ENCODE results near the gene OR2T27. TPM values are rescaled to one million over a fixed set of nuclear protein-coding genes. Genes with fewer than 3 reads are reported as not detected.

OR2T27 gene
- total RNA-seq, 1 donor from 2014 or later: not detected

DNA sequence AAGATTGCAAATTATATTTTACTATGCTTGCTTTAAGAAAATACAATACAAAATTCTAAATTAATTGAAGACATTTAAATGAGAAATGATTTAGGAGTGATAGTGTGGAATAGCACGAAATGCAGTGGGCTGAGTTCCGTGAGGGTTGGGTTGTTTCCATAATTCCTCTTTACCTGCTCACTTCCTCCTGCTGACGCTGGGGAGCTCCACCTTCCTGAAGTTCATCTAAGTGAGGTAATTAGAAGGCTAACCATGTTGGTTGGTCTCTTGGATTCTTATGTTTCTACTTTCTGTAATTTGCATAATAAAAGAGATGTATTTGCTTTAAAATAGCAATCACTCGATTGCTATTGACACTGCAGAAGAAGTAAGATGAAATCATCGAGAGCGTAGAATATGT lies 42.6 kb upstream of the OR2T27 start:
- Mint-ChIP-seq H3K9me3 (ENCODE audit: unreplicated experiment) (peaks cover 37% of the 10 kb centered on the region), H3K4me1 (ENCODE audit: unreplicated experiment) (no peaks in the 10 kb centered on the region), H3K27me3 (ENCODE audit: unreplicated experiment) (peaks cover 8% of the 10 kb centered on the region), H3K27ac (ENCODE audit: unreplicated experiment) (no peak overlapping the region), H3K4me3 (ENCODE audit: unreplicated experiment) (no peak overlapping the region), H3K36me3 (ENCODE audit: low read depth, unreplicated experiment) (peaks cover 12% of the 10 kb centered on the region)
- TF ChIP-seq CTCF (IDR thresholded peaks at IDR 0.05; ENCODE audit: unreplicated experiment): no peak
- DNase-seq (ENCODE audit: low spot score): no peak

DNA sequence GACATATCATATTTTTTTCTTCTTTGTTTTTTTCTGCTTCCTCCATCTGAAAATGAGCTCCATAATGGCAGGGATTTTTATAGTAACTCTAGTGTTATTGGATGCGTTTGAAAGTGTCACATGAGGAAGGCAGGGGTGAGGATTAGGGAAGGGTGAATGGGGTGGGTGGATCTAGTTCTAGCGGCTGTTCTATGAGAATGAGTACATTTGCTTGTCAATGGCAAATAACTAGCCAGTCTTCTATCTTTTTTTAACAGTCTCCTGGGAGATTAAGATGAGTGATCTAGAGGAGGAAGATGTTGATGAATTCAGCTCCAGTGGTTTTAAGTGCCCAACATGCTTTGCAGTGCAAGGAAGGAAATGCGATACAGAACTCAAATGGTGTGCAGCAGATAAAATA lies 41.4 kb upstream of the OR2T27 start:
- H3K4me1 Mint-ChIP-seq (ENCODE audit: unreplicated experiment): no peaks in the 10 kb centered on the region
- H3K9me3 Mint-ChIP-seq (ENCODE audit: unreplicated experiment): peaks cover 43% of the 10 kb centered on the region

DNA sequence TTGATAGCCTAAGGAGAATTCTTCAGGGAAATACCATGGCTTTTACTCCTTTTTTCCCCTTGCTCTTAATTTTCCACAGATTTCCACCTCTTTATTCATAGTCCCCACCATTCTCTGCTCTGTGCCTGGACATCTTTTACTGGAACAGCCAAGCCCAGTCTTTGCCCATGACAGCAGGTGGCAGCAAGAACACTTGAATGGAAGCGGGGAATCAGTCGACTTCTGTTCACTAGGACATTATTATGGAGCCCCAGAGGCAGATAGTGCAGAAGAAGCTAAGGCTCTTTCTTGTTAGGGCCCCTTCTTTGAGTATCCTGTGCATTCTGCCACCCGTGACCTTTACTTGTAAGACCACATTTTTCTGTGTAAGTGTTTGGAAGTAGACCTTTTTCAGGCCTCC lies 40.9 kb upstream of the OR2T27 start:
- no peak overlapping the region for H3K27ac Mint-ChIP-seq (ENCODE audit: unreplicated experiment)
- DNase-seq (ENCODE audit: low spot score): no peak
- peaks cover 12% of the 10 kb centered on the region for H3K27me3 Mint-ChIP-seq (ENCODE audit: unreplicated experiment)
- no peaks in the 10 kb centered on the region for H3K4me1 Mint-ChIP-seq (ENCODE audit: unreplicated experiment)
- no peak for TF ChIP-seq CTCF (IDR thresholded peaks at IDR 0.05; ENCODE audit: unreplicated experiment)
- no peak overlapping the region for H3K4me3 Mint-ChIP-seq (ENCODE audit: unreplicated experiment)
- peaks cover 45% of the 10 kb centered on the region for H3K9me3 Mint-ChIP-seq (ENCODE audit: unreplicated experiment)
- peaks cover 14% of the 10 kb centered on the region for H3K36me3 Mint-ChIP-seq (ENCODE audit: low read depth, unreplicated experiment)

More for the DNA sequence above, 41.4 kb upstream of the OR2T27 start:
- no peak for TF ChIP-seq CTCF (IDR thresholded peaks at IDR 0.05; ENCODE audit: unreplicated experiment)
- DNase-seq (ENCODE audit: low spot score): no peak
- Mint-ChIP-seq H3K27ac (ENCODE audit: unreplicated experiment) (no peak overlapping the region), H3K27me3 (ENCODE audit: unreplicated experiment) (peaks cover 11% of the 10 kb centered on the region), H3K36me3 (ENCODE audit: low read depth, unreplicated experiment) (peaks cover 12% of the 10 kb centered on the region), H3K4me3 (ENCODE audit: unreplicated experiment) (no peak overlapping the region)

DNA sequence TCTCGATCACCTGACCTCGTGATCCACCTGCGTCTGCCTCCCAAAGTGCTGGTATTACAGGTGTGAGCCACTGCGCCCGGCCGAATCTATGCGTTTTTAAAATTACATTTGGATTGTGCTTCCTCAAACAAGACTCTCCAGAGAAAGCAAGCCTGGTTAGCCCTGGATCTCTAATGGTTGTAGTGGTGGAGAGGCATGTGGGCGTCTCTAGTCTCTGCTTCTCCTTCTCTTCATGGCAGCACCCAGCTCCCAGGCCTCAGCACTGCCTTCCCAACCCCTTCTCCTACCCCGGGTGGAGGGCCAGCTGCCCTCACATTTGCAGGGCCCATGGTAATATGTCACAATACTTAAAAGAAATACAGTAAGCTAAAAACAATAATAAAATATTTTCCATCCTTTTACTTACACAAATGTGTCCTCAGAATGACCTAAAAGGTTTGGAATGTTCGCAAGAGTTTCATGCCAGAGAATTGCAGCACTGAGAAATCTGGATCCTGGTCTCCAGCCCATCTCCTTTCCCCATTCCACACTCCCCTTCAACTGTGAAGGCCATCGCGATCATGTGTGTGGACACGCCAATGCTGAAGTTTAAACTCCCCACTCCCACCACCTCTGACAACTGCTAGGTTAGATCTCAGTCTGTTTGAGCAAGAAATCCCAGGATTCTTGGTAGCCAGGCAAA lies 40.3 kb upstream of the OR2T27 start:
- Mint-ChIP-seq H3K27ac (ENCODE audit: unreplicated experiment) (no peak overlapping the region), H3K27me3 (ENCODE audit: unreplicated experiment) (peaks cover 16% of the 10 kb centered on the region), H3K4me3 (ENCODE audit: unreplicated experiment) (no peak overlapping the region), H3K9me3 (ENCODE audit: unreplicated experiment) (peaks cover 51% of the 10 kb centered on the region), H3K4me1 (ENCODE audit: unreplicated experiment) (no peaks in the 10 kb centered on the region), H3K36me3 (ENCODE audit: low read depth, unreplicated experiment) (peaks cover 16% of the 10 kb centered on the region)
- TF ChIP-seq CTCF (IDR thresholded peaks at IDR 0.05; ENCODE audit: unreplicated experiment): no peak
- DNase-seq (ENCODE audit: low spot score): no peak

DNA sequence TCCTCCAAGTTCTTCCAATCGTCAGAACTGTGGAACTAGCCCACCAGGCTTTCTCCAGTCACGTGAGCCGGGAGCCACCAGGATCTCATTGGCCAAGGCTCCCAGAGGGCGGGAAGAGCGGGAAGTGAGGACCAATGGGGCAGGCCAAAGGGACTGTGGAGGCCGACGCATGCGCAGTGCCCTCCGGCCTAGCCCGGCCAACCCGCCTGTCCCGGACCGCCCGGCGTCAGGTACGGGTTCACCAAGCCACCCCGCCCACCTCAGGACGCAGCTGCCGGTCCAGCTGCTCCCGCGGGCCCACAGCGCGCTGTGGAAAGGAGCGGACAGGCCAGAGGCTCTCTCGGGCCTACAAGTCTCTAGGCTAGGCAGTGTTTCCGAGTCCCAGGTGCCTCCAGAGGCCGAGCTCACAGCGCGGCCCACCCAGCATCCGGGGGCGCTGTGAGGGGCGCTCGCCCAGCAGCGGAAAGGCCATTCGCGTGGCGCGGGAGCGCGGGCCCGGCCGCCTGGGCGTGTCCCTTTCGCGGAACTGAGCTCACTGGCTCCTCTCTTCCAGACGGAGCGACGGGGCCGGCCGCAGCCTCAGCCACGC lies 36.3 kb upstream of the OR2T27 start:
- no peak for TF ChIP-seq CTCF (IDR thresholded peaks at IDR 0.05; ENCODE audit: unreplicated experiment)
- H3K27ac Mint-ChIP-seq (ENCODE audit: unreplicated experiment): no peak overlapping the region
- peaks cover 11% of the 10 kb centered on the region for H3K27me3 Mint-ChIP-seq (ENCODE audit: unreplicated experiment)
- no peak overlapping the region for H3K4me3 Mint-ChIP-seq (ENCODE audit: unreplicated experiment)
- no peak for DNase-seq (ENCODE audit: low spot score)
- peaks cover 34% of the 10 kb centered on the region for H3K9me3 Mint-ChIP-seq (ENCODE audit: unreplicated experiment)
- H3K4me1 Mint-ChIP-seq (ENCODE audit: unreplicated experiment): no peaks in the 10 kb centered on the region
- H3K36me3 Mint-ChIP-seq (ENCODE audit: low read depth, unreplicated experiment): peaks cover 6% of the 10 kb centered on the region
